ENCODE data around the gene RIT2. TPM values are rescaled to one million over a fixed set of nuclear protein-coding genes. Genes with fewer than 3 reads are reported as not detected.

Gene RIT2
- not detected for total RNA-seq

- H3K4me3 Mint-ChIP-seq, result no peak within 1 kb of the TSS
- no peak for TF ChIP-seq CTCF (IDR thresholded peaks at IDR 0.05)
- CTCF ChIA-PET, result no interaction called here
- no peaks in the 10 kb centered on the region for H3K4me1 Mint-ChIP-seq (ENCODE audit: low read depth)
- H3K9me3 Mint-ChIP-seq, result no peaks in the 10 kb centered on the region
- DNase-seq (no peak), ATAC-seq (no peak)
- intact Hi-C loops (cut with micrococcal nuclease), result no loop called here
- POLR2A ChIA-PET, result no interaction called here
- H3K36me3 Mint-ChIP-seq (ENCODE audit: low read depth), result no peaks in the 10 kb centered on the region
- H3K27ac Mint-ChIP-seq, result no peak within 1 kb of the TSS
- no peaks in the 10 kb centered on the region for H3K27me3 Mint-ChIP-seq
Measured at GRCh38 chr18:43115076-43115921, at the start of gene RIT2. Gene RIT2, minus strand, starts transcription at chr18:43115685.

- no peak for ATAC-seq
- Mint-ChIP-seq H3K9me3 (peaks cover 2% of the 10 kb centered on the region), H3K4me3 (no peak overlapping the region), H3K27ac (no peak overlapping the region), H3K36me3 (ENCODE audit: low read depth) (no peaks in the 10 kb centered on the region), H3K27me3 (no peaks in the 10 kb centered on the region), H3K4me1 (ENCODE audit: low read depth) (no peaks in the 10 kb centered on the region)
- TF ChIP-seq CTCF (IDR thresholded peaks at IDR 0.05), result no peak
- no peak for DNase-seq
- intact Hi-C loops (cut with micrococcal nuclease), result no loop called here
- CTCF ChIA-PET, result no interaction called here
- POLR2A ChIA-PET, result no interaction called here
Measured at GRCh38 chr18:43161528-43161927, 46.0 kb upstream of the RIT2 start.

- DNase-seq, result no peak
- intact Hi-C loops (cut with micrococcal nuclease), result no loop called here
- H3K36me3 Mint-ChIP-seq (ENCODE audit: low read depth), result no peaks in the 10 kb centered on the region
- no peaks in the 10 kb centered on the region for H3K27me3 Mint-ChIP-seq
- no peak for TF ChIP-seq CTCF (IDR thresholded peaks at IDR 0.05)
- ChIA-PET POLR2A (no interaction called here), CTCF (no interaction called here)
- no peak overlapping the region for H3K27ac Mint-ChIP-seq
- no peak overlapping the region for H3K4me3 Mint-ChIP-seq
- H3K9me3 Mint-ChIP-seq, result peaks cover 2% of the 10 kb centered on the region
- no peaks in the 10 kb centered on the region for H3K4me1 Mint-ChIP-seq (ENCODE audit: low read depth)
- ATAC-seq, result no peak
Measured at GRCh38 chr18:43160509-43160908, 45.0 kb upstream of the RIT2 start.

GRCh38 chr18:43159926-43160325, 44.4 kb upstream of the RIT2 start:
- Mint-ChIP-seq H3K36me3 (ENCODE audit: low read depth) (no peaks in the 10 kb centered on the region), H3K9me3 (peaks cover 3% of the 10 kb centered on the region), H3K4me3 (no peak overlapping the region), H3K4me1 (ENCODE audit: low read depth) (no peaks in the 10 kb centered on the region), H3K27me3 (no peaks in the 10 kb centered on the region), H3K27ac (no peak overlapping the region)
- DNase-seq (no peak), ATAC-seq (no peak)
- no peak for TF ChIP-seq CTCF (IDR thresholded peaks at IDR 0.05)
- POLR2A ChIA-PET, result no interaction called here
- CTCF ChIA-PET, result no interaction called here
- intact Hi-C loops (cut with micrococcal nuclease), result no loop called here

GRCh38 chr18:43159086-43159770, 43.7 kb upstream of the RIT2 start:
- H3K4me3 Mint-ChIP-seq, result no peak overlapping the region

More at GRCh38 chr18:43159086-43159770, 43.7 kb upstream of the RIT2 start:
- Mint-ChIP-seq H3K36me3 (ENCODE audit: low read depth) (no peaks in the 10 kb centered on the region), H3K4me1 (ENCODE audit: low read depth) (no peaks in the 10 kb centered on the region), H3K9me3 (peaks cover 1% of the 10 kb centered on the region), H3K27ac (no peak overlapping the region), H3K27me3 (no peaks in the 10 kb centered on the region)
- intact Hi-C loops (cut with micrococcal nuclease), result no loop called here
- no peak for ATAC-seq
- no peak for TF ChIP-seq CTCF (IDR thresholded peaks at IDR 0.05)
- CTCF ChIA-PET, result no interaction called here
- POLR2A ChIA-PET, result no interaction called here
- DNase-seq, result no peak
